NT2/D1 (cell line): ENCODE data around the gene CAMTA1.

ENCODE experiments used
- DNase-seq: peaks from one replicate; pipeline ENCODE4 v3.0.0-alpha.2; 2011; ENCODE audit warnings: low read depth, low spot score
- H3K27me3 ChIP-seq: 2 replicates; pipeline ENCODE4 v1.6.0; 2011; ENCODE audit warnings: mild to moderate bottlenecking; ENCODE audit not compliant: insufficient read length, insufficient read depth
- H3K36me3 ChIP-seq: 2 replicates; pipeline ENCODE4 v1.6.1; 2011; ENCODE audit warnings: mild to moderate bottlenecking, low read length, mixed read lengths; ENCODE audit not compliant: insufficient read depth, insufficient read length
- H3K4me1 ChIP-seq: 2 replicates; pipeline ENCODE4 v1.5.1; 2011; ENCODE audit not compliant: insufficient read depth, insufficient read length
- H3K4me3 ChIP-seq: 2 replicates; pipeline ENCODE4 v1.5.1; 2011; ENCODE audit warnings: low read depth; ENCODE audit not compliant: insufficient read length
- H3K9ac ChIP-seq: 2 replicates; pipeline ENCODE4 v1.6.0; 2011; ENCODE audit warnings: low read depth; ENCODE audit not compliant: insufficient read length
- H3K9me3 ChIP-seq: 2 replicates; pipeline ENCODE4 v1.5.1; 2011; ENCODE audit warnings: mild to moderate bottlenecking, low read length; ENCODE audit not compliant: insufficient read depth
- SUZ12 ChIP-seq: IDR thresholded peaks from 2 replicates; pipeline ENCODE4 v1.6.1; 2011; ENCODE audit not compliant: insufficient read length, insufficient read depth; ENCODE audit errors: extremely low read depth
- YY1 ChIP-seq: IDR thresholded peaks from 2 replicates; pipeline ENCODE4 v1.6.1; 2011; ENCODE audit not compliant: insufficient read length, insufficient read depth
- ZNF274 ChIP-seq: IDR thresholded peaks from 2 replicates; pipeline ENCODE4 v1.6.1; 2011; ENCODE audit warnings: mild to moderate bottlenecking, low read depth, low read length

The CAMTA1 gene

DNA sequence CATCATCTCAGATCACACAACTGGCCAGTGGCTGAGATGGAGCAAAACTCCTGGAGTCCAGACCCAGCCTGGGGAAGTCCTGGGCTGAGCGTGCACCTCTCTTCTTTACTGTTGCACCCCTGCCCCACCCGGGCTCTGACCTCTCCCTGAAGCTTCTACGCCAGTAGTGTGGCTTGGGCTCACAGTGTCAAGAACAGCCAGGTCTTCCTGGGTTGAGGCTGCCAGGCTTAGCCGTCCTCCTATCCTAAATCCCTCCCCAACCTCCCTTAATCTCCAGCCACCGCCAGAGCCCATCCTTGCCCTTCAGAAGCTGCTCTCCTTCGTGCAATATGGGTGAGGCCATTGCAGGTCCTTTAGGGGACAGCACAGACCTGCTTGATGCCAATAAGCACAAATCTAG lies 586.7 kb downstream of the CAMTA1 start:
- no peaks in the 10 kb centered on the region for H3K36me3 ChIP-seq
- no peaks in the 10 kb centered on the region for H3K9me3 ChIP-seq
- H3K4me1 ChIP-seq: peaks cover 2% of the 10 kb centered on the region
- TF ChIP-seq SUZ12 (no peak), YY1 (no peak), ZNF274 (no peak)
- H3K9ac ChIP-seq: no peak overlapping the region
- no peaks in the 10 kb centered on the region for H3K27me3 ChIP-seq
- DNase-seq: no peak
- H3K4me3 ChIP-seq: no peak overlapping the region

DNA sequence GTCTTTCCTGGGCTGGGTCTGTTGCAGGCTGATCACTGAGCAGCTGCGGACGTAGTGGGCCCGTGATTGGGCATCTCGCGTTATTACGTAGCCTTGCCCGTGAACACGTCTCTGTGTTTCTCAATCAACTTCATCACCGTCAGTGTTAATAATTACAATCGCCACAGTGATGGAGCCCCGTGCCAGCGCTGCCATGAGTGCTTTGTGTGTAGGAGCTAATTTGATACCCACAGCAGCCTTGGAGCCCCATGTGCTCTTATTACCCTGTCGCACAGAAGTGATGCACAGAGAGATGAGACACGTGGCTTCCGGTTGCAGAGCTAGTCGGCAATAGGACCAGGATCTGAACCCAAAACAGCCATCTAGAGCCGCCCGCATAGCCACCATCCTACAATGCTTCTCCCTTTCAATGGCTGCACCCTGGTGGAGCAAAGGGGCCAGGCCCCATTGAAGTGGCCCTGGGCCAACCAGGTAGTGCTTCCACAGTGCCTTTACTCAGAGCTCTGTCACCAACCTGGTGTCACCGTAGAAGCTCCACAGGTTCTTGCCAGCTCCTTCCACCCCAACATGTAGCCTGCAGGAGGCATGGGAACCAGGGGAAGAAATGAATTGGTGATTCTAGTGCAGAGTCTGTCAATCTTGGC lies 587.3 kb downstream of the CAMTA1 start:
- Histone ChIP-seq H3K36me3 (no peaks in the 10 kb centered on the region), H3K9ac (no peak overlapping the region), H3K4me1 (peaks cover 2% of the 10 kb centered on the region), H3K9me3 (no peaks in the 10 kb centered on the region), H3K4me3 (no peak overlapping the region), H3K27me3 (no peaks in the 10 kb centered on the region)
- DNase-seq: no peak
- TF ChIP-seq SUZ12 (no peak), YY1 (no peak), ZNF274 (no peak)

DNA sequence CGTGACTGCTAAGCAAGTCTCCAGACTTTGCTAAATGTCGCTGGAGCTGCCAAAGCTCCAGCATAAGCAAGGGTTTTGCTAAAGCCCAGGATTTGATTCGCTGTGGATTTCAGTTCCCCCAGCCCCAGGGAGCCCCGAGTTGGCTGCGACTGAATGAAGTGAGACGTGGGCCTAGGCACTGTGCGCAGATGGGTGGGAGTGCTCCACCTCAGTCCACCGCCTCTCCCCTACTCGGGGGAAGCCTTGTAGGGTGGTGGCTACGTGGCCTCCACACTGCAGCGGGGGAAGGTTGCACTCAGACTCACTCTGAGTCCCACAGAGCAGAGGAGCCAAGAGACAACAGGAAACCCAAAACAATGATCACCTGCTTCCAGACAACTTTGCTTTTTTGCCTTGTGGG lies 588.0 kb downstream of the CAMTA1 start:
- Histone ChIP-seq H3K9ac (no peak overlapping the region), H3K9me3 (no peaks in the 10 kb centered on the region), H3K4me1 (peaks cover 2% of the 10 kb centered on the region), H3K27me3 (no peaks in the 10 kb centered on the region), H3K36me3 (no peaks in the 10 kb centered on the region), H3K4me3 (no peak overlapping the region)
- no peak for DNase-seq
- TF ChIP-seq SUZ12 (no peak), ZNF274 (no peak), YY1 (no peak)

DNA sequence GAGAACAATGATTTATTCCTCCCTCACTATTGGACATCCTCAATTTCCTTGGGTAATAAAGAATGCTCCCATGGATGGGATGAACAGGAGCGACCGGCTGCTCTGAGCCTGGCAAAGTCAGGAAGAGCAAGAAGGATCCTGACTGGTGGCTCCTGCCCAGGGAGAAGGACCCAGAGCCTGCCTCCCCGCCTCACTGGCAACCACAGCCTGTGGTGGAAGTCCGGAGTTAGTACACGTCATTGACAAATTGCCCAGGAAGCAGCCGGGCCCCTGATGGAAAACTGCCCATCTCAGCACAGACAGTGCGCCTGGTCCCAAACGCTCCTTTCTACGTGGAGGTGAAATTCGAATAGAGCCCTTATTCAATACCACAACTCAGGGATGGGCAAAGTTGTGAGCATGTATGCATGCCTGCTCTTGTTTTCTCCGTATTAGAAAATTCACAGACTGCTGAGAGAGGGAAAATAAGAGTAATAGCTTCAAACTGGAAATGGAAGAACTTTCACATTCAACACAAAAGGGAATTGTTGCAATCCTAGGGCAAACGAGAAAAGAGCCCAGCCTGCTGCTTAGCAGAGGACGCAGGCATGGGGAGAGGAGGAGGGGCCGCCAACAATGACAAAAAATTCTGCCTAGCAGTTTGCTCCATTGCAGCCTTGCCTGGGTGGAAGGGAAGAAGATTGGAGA lies 588.8 kb downstream of the CAMTA1 start:
- DNase-seq: no peak
- Histone ChIP-seq H3K36me3 (no peaks in the 10 kb centered on the region), H3K9me3 (no peaks in the 10 kb centered on the region), H3K4me3 (no peak overlapping the region), H3K4me1 (peaks cover 2% of the 10 kb centered on the region), H3K9ac (no peak overlapping the region), H3K27me3 (no peaks in the 10 kb centered on the region)
- TF ChIP-seq YY1 (no peak), SUZ12 (no peak), ZNF274 (no peak)

DNA sequence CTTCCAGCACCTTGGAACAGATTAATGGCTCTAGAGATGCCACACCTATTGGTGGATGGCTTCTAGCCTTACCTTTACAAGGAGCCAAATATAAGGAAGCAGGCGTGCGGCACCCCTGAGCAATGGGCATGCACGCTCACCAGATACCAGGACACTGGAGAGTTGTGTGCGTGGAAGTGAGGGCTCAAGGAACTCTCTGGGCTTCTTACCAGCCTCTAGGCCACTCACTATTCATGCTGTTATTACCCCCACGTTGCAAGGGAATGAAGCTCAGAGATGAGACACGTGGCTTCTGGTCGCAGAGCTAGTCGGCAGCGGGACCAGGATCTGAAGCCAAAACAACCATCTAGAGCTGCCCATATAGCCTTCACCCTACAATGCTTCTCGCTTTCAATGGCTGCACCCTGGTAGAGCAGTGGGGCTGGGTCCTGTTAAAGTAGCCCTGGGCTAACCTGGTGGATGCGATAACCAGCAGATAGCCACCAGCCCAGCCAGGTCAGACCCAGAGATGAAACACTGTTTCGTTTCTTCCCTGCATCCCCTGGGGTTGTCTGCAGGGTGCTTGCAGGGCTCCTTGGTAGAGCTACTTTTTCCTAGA lies 589.4 kb downstream of the CAMTA1 start:
- no peaks in the 10 kb centered on the region for H3K27me3 ChIP-seq
- TF ChIP-seq YY1: no peak
- TF ChIP-seq SUZ12: no peak
- no peak for TF ChIP-seq ZNF274

DNA sequence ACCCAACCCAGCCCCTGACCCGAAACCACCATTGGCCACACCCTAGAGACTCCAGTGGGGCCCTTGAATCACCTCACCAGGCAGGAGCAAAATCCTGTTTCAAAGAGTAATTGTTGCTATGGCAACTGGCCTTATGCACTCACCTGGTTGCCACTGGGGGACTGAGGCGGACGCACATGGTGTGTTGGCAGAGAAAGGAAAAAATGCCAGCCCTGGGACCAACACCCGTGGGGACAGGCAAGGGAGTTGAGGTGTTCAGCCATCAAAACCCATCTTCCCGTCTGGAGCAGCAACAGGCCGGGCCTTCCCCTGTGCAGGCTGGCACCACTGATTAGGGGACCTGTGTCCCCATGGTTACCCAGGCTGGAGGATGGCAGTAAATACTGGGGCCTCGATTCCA lies 590.1 kb downstream of the CAMTA1 start:
- Histone ChIP-seq H3K4me3 (no peak overlapping the region), H3K4me1 (peaks cover 2% of the 10 kb centered on the region), H3K9ac (no peak overlapping the region), H3K27me3 (no peaks in the 10 kb centered on the region), H3K36me3 (no peaks in the 10 kb centered on the region), H3K9me3 (no peaks in the 10 kb centered on the region)
- no peak for TF ChIP-seq YY1
- no peak for TF ChIP-seq ZNF274
- no peak for TF ChIP-seq SUZ12
- DNase-seq: no peak

More for the DNA sequence above, 589.4 kb downstream of the CAMTA1 start:
- no peaks in the 10 kb centered on the region for H3K9me3 ChIP-seq
- no peak overlapping the region for H3K4me3 ChIP-seq
- DNase-seq: no peak
- peaks cover 2% of the 10 kb centered on the region for H3K4me1 ChIP-seq
- no peaks in the 10 kb centered on the region for H3K36me3 ChIP-seq
- no peak overlapping the region for H3K9ac ChIP-seq
